K562 (cell line): ENCODE results near the gene PCSK5.

Experiments
- EWSR1 ChIP-seq: fragments of 450-650 bp; IDR thresholded peaks from 2 replicates; pipeline ENCODE4 v1.6.1; 2018; ENCODE audit warnings: borderline replicate concordance, mild to moderate bottlenecking, low read depth, moderate library complexity; ENCODE audit not compliant: partially characterized antibody
- FOS ChIP-seq: IDR thresholded peaks from 3 replicates; pipeline ENCODE4 v1.6.1; 2011; ENCODE audit not compliant: insufficient read length; ENCODE audit errors: extremely low read depth
- HDGF ChIP-seq: fragments of 450-650 bp; IDR thresholded peaks from 2 replicates; pipeline ENCODE4 v1.6.1; 2016
- MYC ChIP-seq, 2 experiments: fragments of 250-450 bp in 1 of 2; sonication (Bioruptor Pico) in 1 of 2; IDR thresholded peaks; 2 replicates each; pipeline versions ENCODE4 v1.5.1 to v1.6.1; 2012 to 2021; ENCODE audit warnings: low read depth in 2 of 2, borderline replicate concordance in 1 of 2, improper control_type of control experiment in 1 of 2, low read length in 1 of 2, mild to moderate bottlenecking in 1 of 2, moderate library complexity in 1 of 2
- NONO ChIP-seq, 2 experiments: fragments of 200-400 bp in 1 of 2; fragments of 450-650 bp in 1 of 2; formaldehyde crosslinking in 1 of 2; IDR thresholded peaks; 2 replicates each; pipeline ENCODE4 v1.6.1; 2017; ENCODE audit warnings: low read depth in 2 of 2, mild to moderate bottlenecking in 2 of 2, moderate library complexity in 2 of 2, low read length in 1 of 2
- NR1H2 ChIP-seq: sonication (generic); formaldehyde crosslinking; IDR thresholded peaks from 2 replicates; pipeline ENCODE4 v1.4.0; 2020; ENCODE audit warnings: mild to moderate bottlenecking, missing genetic modification reagents
- PCBP1 ChIP-seq: fragments of 200-400 bp; formaldehyde crosslinking; IDR thresholded peaks from 2 replicates; pipeline ENCODE4 v1.6.1; 2018; ENCODE audit warnings: mild to moderate bottlenecking, low read depth, low read length; ENCODE audit not compliant: poor library complexity, severe bottlenecking
- POU5F1 ChIP-seq: fragments of 150-350 bp; IDR thresholded peaks from 2 replicates; pipeline ENCODE4 v1.6.1; 2014; ENCODE audit warnings: borderline replicate concordance, low read length, low read depth, mild to moderate bottlenecking; ENCODE audit not compliant: partially characterized antibody
- ZBTB8A ChIP-seq: fragments of 450-650 bp; IDR thresholded peaks from 2 replicates; pipeline ENCODE4 v1.6.1; 2018; ENCODE audit warnings: mild to moderate bottlenecking, moderate library complexity; ENCODE audit not compliant: partially characterized antibody
- TF ChIP-seq, protein P1 (sequence below): fragments of 250-450 bp; sonication (Bioruptor Pico); IDR thresholded peaks from 2 replicates; pipeline ENCODE4 v1.5.0; 2021; ENCODE audit warnings: mild to moderate bottlenecking, borderline replicate concordance
- TF ChIP-seq, protein P2 (sequence below), 3 experiments: IDR thresholded peaks in 2 of 3; conservative IDR thresholded peaks in 1 of 3; 2 replicates each; pipeline ENCODE4 v1.5.1; 2011 to 2012; ENCODE audit warnings: low read length in 3 of 3, mild to moderate bottlenecking in 3 of 3, control low read depth in 2 of 3, improper control_type of control experiment in 1 of 3, inconsistent platforms in 1 of 3, low read depth in 1 of 3, mixed read lengths in 1 of 3, moderate library complexity in 1 of 3; ENCODE audit not compliant: insufficient read depth in 2 of 3

DNA sequence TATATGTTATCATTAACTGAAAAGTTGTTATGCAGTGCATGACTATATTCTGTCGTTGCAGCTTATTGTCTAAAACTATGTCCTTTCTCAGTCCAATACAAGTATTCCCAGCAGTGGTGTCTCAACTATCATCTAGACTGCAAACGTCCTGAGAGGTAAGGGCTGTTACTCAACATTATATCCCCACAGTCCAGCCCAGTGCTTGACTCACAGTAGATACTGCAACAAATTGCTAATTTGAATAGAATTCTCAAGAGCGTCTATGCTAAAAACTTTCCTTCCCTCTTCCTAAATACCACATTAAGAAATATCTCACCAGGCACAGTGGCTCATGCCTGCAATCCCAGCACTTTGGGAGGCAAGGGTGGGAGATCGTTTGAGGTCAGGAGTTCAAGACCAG lies 37.7 kb upstream of the PCSK5 start:
- TF ChIP-seq POU5F1 (no peak), MYC (IDR thresholded peaks at IDR 0.05; ENCODE audit: low read depth, low read length) (no peak), MYC (CRISPR knock-in tag; IDR thresholded peaks at IDR 0.05; ENCODE audit: borderline replicate concordance, low read depth) (no peak), PCBP1 (no peak), EWSR1 (no peak), FOS (no peak), ZBTB8A (no peak), NONO (IDR thresholded peaks at IDR 0.05; ENCODE audit: low read depth in 2 of 2, low read length in 1 of 2) (no peak), HDGF (no peak), NR1H2 (CRISPR knock-in tag) (no peak)
- TF ChIP-seq, protein P1, sequence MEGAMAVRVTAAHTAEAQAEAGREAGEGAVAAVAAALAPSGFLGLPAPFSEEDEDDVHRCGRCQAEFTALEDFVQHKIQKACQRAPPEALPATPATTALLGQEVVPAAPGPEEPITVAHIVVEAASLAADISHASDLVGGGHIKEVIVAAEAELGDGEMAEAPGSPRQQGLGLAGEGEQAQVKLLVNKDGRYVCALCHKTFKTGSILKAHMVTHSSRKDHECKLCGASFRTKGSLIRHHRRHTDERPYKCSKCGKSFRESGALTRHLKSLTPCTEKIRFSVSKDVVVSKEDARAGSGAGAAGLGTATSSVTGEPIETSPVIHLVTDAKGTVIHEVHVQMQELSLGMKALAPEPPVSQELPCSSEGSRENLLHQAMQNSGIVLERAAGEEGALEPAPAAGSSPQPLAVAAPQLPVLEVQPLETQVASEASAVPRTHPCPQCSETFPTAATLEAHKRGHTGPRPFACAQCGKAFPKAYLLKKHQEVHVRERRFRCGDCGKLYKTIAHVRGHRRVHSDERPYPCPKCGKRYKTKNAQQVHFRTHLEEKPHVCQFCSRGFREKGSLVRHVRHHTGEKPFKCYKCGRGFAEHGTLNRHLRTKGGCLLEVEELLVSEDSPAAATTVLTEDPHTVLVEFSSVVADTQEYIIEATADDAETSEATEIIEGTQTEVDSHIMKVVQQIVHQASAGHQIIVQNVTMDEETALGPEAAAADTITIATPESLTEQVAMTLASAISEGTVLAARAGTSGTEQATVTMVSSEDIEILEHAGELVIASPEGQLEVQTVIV (CRISPR knock-in tag) = no peak
- TF ChIP-seq, protein P2, sequence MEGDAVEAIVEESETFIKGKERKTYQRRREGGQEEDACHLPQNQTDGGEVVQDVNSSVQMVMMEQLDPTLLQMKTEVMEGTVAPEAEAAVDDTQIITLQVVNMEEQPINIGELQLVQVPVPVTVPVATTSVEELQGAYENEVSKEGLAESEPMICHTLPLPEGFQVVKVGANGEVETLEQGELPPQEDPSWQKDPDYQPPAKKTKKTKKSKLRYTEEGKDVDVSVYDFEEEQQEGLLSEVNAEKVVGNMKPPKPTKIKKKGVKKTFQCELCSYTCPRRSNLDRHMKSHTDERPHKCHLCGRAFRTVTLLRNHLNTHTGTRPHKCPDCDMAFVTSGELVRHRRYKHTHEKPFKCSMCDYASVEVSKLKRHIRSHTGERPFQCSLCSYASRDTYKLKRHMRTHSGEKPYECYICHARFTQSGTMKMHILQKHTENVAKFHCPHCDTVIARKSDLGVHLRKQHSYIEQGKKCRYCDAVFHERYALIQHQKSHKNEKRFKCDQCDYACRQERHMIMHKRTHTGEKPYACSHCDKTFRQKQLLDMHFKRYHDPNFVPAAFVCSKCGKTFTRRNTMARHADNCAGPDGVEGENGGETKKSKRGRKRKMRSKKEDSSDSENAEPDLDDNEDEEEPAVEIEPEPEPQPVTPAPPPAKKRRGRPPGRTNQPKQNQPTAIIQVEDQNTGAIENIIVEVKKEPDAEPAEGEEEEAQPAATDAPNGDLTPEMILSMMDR (IDR thresholded peaks at IDR 0.05 in 2 of 3, conservative IDR thresholded peaks at IDR 0.05 in 1 of 3; ENCODE audit: insufficient read depth in 2 of 3, low read depth in 1 of 3, low read length in 3 of 3) = no peak
